H1 (cell line): ENCODE measurements around the gene GALNT6. TPM values are rescaled to one million over a fixed set of nuclear protein-coding genes. Genes with fewer than 3 reads are reported as not detected.

Source experiments
- CTCF ChIA-PET: fragments of 300-600 bp; sonication (Branson Sonifier 250); formaldehyde crosslinking; loops from one replicate; lab custom pipeline; 2021; ENCODE audit not compliant: partially characterized antibody; lab: Charles Lee
- POLR2A ChIA-PET: fragments of 300-600 bp; sonication (Branson Sonifier 250); formaldehyde crosslinking; loops from one replicate; lab custom pipeline; 2021; ENCODE audit warnings: inconsistent platforms; ENCODE audit not compliant: partially characterized antibody; lab: Charles Lee
- DNase-seq, 2 experiments: peaks; one replicate each; pipeline versions ENCODE4 v3.0.0 to v3.0.0-alpha.2; 2010 to 2022; ENCODE audit warnings: low spot score in 2 of 2, low read depth in 1 of 2, mixed read lengths in 1 of 2
- FAIRE-seq: peaks from 2 replicates; lab custom pipeline; 2011; peaks lifted over from hg19 to GRCh38; lab: Jason Lieb, UNC
- H2AFZ ChIP-seq: 2 replicates; pipeline ENCODE4 v1.8.1; 2012; ENCODE audit warnings: low read length, inconsistent platforms
- H2AK5ac ChIP-seq: 2 replicates; pipeline ENCODE4 v1.6.1; 2013; ENCODE audit warnings: low read depth, low read length
- H2BK120ac ChIP-seq: replicated peaks from 2 replicates; pipeline ENCODE3; 2013; ENCODE audit warnings: low read depth, low read length, inconsistent platforms
- H2BK12ac ChIP-seq: 2 replicates; pipeline ENCODE4 v1.6.1; 2013; ENCODE audit warnings: low read depth, low read length
- H2BK15ac ChIP-seq: 2 replicates; pipeline ENCODE4 v1.6.1; 2013; ENCODE audit warnings: low read length
- H2BK20ac ChIP-seq: 2 replicates; pipeline ENCODE4 v1.6.1; 2013; ENCODE audit warnings: low read length
- H2BK5ac ChIP-seq: 2 replicates; pipeline ENCODE4 v1.6.1; 2013; ENCODE audit warnings: low read depth, low read length
- H3K14ac ChIP-seq: 2 replicates; pipeline ENCODE4 v1.6.1; 2013; ENCODE audit warnings: inconsistent platforms; ENCODE audit not compliant: insufficient read length
- H3K18ac ChIP-seq: 2 replicates; pipeline ENCODE4 v1.6.1; 2013; ENCODE audit warnings: low read length; ENCODE audit errors: extremely low read depth
- H3K23ac ChIP-seq: 2 replicates; pipeline ENCODE4 v1.6.1; 2013; ENCODE audit warnings: inconsistent platforms; ENCODE audit not compliant: insufficient read length
- H3K23me2 ChIP-seq: 2 replicates; pipeline ENCODE4 v1.6.1; 2013; ENCODE audit warnings: low read depth, low read length
- H3K27ac ChIP-seq: 2 replicates; pipeline ENCODE4 v1.6.1; 2011; ENCODE audit warnings: low read depth, low read length, inconsistent platforms
- H3K27me3 ChIP-seq, 4 experiments: replicated peaks in 1 of 4; 1 replicate in 1 of 4; 2 replicates in 3 of 4; pipeline versions ENCODE4 v1.6.1 to v1.8.1; 2011 to 2013; ENCODE audit warnings: low read length in 3 of 4, mild to moderate bottlenecking in 3 of 4, inconsistent platforms in 2 of 4, mixed read lengths in 2 of 4, moderate library complexity in 1 of 4; ENCODE audit not compliant: control insufficient read depth in 3 of 4, insufficient read depth in 3 of 4; ENCODE audit errors: extremely low read depth in 1 of 4
- H3K36me3 ChIP-seq, 4 experiments: 2 replicates each; pipeline versions ENCODE4 v1.6.1 to v1.8.1; 2011 to 2013; ENCODE audit warnings: mild to moderate bottlenecking in 4 of 4, low read length in 3 of 4, moderate library complexity in 2 of 4, control low read depth in 1 of 4, inconsistent platforms in 1 of 4; ENCODE audit not compliant: insufficient read depth in 4 of 4, control insufficient read depth in 2 of 4
- H3K4ac ChIP-seq: replicated peaks from 2 replicates; pipeline ENCODE3; 2013; ENCODE audit warnings: low read length, low read depth, mixed read lengths, inconsistent platforms; ENCODE audit not compliant: insufficient read length
- H3K4me1 ChIP-seq, 4 experiments: replicated peaks in 1 of 4; 1 replicate in 1 of 4; 2 replicates in 3 of 4; pipeline versions ENCODE4 v1.6.1 to v1.8.1; 2011 to 2013; ENCODE audit warnings: low read length in 3 of 4, inconsistent platforms in 2 of 4, mixed read lengths in 1 of 4; ENCODE audit not compliant: insufficient read depth in 4 of 4, control insufficient read depth in 3 of 4
- H3K4me2 ChIP-seq, 2 experiments: 2 replicates each; pipeline versions ENCODE4 v1.6.1 to v1.8.1; 2011 to 2013; ENCODE audit warnings: low read depth in 2 of 2, low read length in 2 of 2, control low read depth in 1 of 2, inconsistent platforms in 1 of 2, mild to moderate bottlenecking in 1 of 2; ENCODE audit not compliant: insufficient read depth in 1 of 2
- H3K4me3 ChIP-seq, 4 experiments: fragments of 200-600, 300-600 bp in 1 of 4; sonication (generic), shearing (Covaris generic), sonication (Bioruptor Twin) in 1 of 4; 2 replicates each; pipeline versions ENCODE4 v1.5.1 to v1.8.1; 2011 to 2016; ENCODE audit warnings: low read length in 4 of 4, low read depth in 3 of 4, control low read depth in 2 of 4, inconsistent platforms in 2 of 4, mild to moderate bottlenecking in 2 of 4, mixed read lengths in 1 of 4, moderate library complexity in 1 of 4; ENCODE audit not compliant: insufficient read depth in 2 of 4; ENCODE audit errors: extremely low read depth in 1 of 4
- H3K56ac ChIP-seq: replicated peaks from 2 replicates; pipeline ENCODE3; 2013; ENCODE audit warnings: low read depth, mild to moderate bottlenecking, mixed read lengths, low read length, inconsistent platforms; ENCODE audit not compliant: insufficient read length
- H3K79me1 ChIP-seq: 2 replicates; pipeline ENCODE4 v1.6.1; 2013; ENCODE audit warnings: low read depth, low read length, control low read depth
- H3K79me2 ChIP-seq, 2 experiments: 2 replicates each; pipeline versions ENCODE4 v1.6.1 to v1.8.1; 2012 to 2013; ENCODE audit warnings: low read length in 2 of 2, mild to moderate bottlenecking in 2 of 2, inconsistent platforms in 1 of 2; ENCODE audit not compliant: insufficient read depth in 2 of 2, control insufficient read depth in 1 of 2
- H3K9ac ChIP-seq, 4 experiments: replicated peaks in 1 of 4; 1 replicate in 1 of 4; 2 replicates in 3 of 4; pipeline versions ENCODE4 v1.6.1 to v1.8.1; 2011 to 2013; ENCODE audit warnings: low read depth in 3 of 4, low read length in 3 of 4, control low read depth in 2 of 4, mild to moderate bottlenecking in 2 of 4, moderate library complexity in 2 of 4, inconsistent platforms in 1 of 4; ENCODE audit errors: extremely low read depth in 1 of 4
- H3K9me3 ChIP-seq, 2 experiments: 2 replicates each; pipeline versions ENCODE4 v1.6.1 to v1.8.1; 2012 to 2013; ENCODE audit warnings: mild to moderate bottlenecking in 2 of 2, moderate library complexity in 2 of 2, control low read depth in 1 of 2, inconsistent platforms in 1 of 2, low read depth in 1 of 2, low read length in 1 of 2, mixed read lengths in 1 of 2; ENCODE audit not compliant: insufficient read depth in 2 of 2
- H4K20me1 ChIP-seq, 2 experiments: replicated peaks in 1 of 2; 2 replicates each; pipeline versions ENCODE3 to v1.8.1; 2011 to 2013; ENCODE audit warnings: inconsistent platforms in 2 of 2, low read length in 2 of 2, mild to moderate bottlenecking in 1 of 2; ENCODE audit not compliant: insufficient read depth in 2 of 2, control insufficient read depth in 1 of 2
- H4K5ac ChIP-seq: 2 replicates; pipeline ENCODE4 v1.6.1; 2013; ENCODE audit warnings: low read length, low read depth, mixed read lengths, inconsistent platforms; ENCODE audit not compliant: insufficient read length
- H4K8ac ChIP-seq: 2 replicates; pipeline ENCODE4 v1.8.0; 2013; ENCODE audit warnings: mild to moderate bottlenecking, moderate library complexity, low read length, inconsistent platforms; ENCODE audit not compliant: insufficient read depth; ENCODE audit errors: extremely low read depth
- H4K91ac ChIP-seq: replicated peaks from 2 replicates; pipeline ENCODE3; 2013; ENCODE audit warnings: low read length, mixed read lengths, inconsistent platforms; ENCODE audit not compliant: insufficient read length
- CHD2 ChIP-seq: IDR thresholded peaks from 2 replicates; pipeline ENCODE4 v1.6.1; 2012; ENCODE audit warnings: low read length, improper control_type of control experiment
- GTF2F1 ChIP-seq: IDR thresholded peaks from 2 replicates; pipeline ENCODE4 v1.6.1; 2012; ENCODE audit warnings: low read depth, low read length, improper control_type of control experiment, borderline replicate concordance
- HDAC6 ChIP-seq: IDR thresholded peaks from one replicate; pipeline ENCODE4 v1.7.1; 2012; ENCODE audit warnings: low read depth, mild to moderate bottlenecking, inconsistent platforms, low read length, moderate library complexity
- RAD21 ChIP-seq, 2 experiments: IDR thresholded peaks in 1 of 2; conservative IDR thresholded peaks in 1 of 2; 2 replicates each; pipeline ENCODE4 v1.6.1; 2011; ENCODE audit warnings: low read depth in 2 of 2, low read length in 2 of 2, improper control_type of control experiment in 1 of 2, inconsistent platforms in 1 of 2, mild to moderate bottlenecking in 1 of 2, moderate library complexity in 1 of 2
- SUZ12 ChIP-seq: fragments of 200-600 bp; sonication (generic); IDR thresholded peaks from 2 replicates; pipeline ENCODE4 v1.6.1; 2012; ENCODE audit warnings: mild to moderate bottlenecking, inconsistent platforms, low read length, moderate library complexity, mixed read lengths
- WGBS, 2 experiments: shearing (Covaris generic) in 1 of 2; methylation state at CpG; one replicate each; pipeline versions ENCODE4 v1.1.6 to v1.1.7; 2013 to 2015; ENCODE audit warnings: low lambda C conversion rate in 2 of 2, mixed read lengths in 2 of 2, inconsistent platforms in 1 of 2, low coverage in 1 of 2, missing lambda C conversion rate in 1 of 2; ENCODE audit not compliant: insufficient replicate concordance in 2 of 2, insufficient coverage in 1 of 2, insufficient read length in 1 of 2; ENCODE audit errors: extremely low coverage in 1 of 2, missing lambda C conversion rate in 1 of 2; 5-methylcytosine and 5-hydroxymethylcytosine counted together
- polyA plus RNA-seq, 7 experiments: library from polyadenylated mRNA; depleted of rRNA in 3 of 7; stranded (reverse) in 5 of 7; unstranded in 2 of 7; fragments of >200 nt in 5 of 7; fragments of 200-250 nt in 2 of 7; gene quantifications; 1 replicate in 5 of 7; 2 replicates in 1 of 7; 4 replicates in 1 of 7; pipeline versions ENCODE4 v1.2.1 to v1.2.3, GENCODE V29; 2011 to 2013; ENCODE audit warnings: missing spikeins in 2 of 7, mixed read lengths in 2 of 7
- total RNA-seq: library from RNA; stranded (reverse); fragmentation: NEBNext Ultra II Directional; extraction: Animal tissue kit (Norgen Biotek cat#: 25700); gene quantifications from 2 replicates; pipeline ENCODE4 v1.2.1, GENCODE V29; 2021

Gene GALNT6
- total and polyA plus RNA-seq, 2 of the 8 experiments (the other 6 are each of a cell fraction or from before 2014, with no cell fraction given) = 5.8 to 10.7 TPM

GRCh38 chr12:51372021-51372420 is 19.2 kb downstream of the GALNT6 start:
- Histone ChIP-seq H2BK5ac (no peak overlapping the region), H3K4me2 (no peak overlapping the region), H3K79me2 (no peaks in the 10 kb centered on the region), H2BK20ac (no peak overlapping the region), H3K4me3 (no peak overlapping the region), H2BK15ac (no peak overlapping the region), H4K8ac (no peak overlapping the region), H3K23me2 (no peaks in the 10 kb centered on the region; the same call in 1 of the 2 replicates), H3K23ac (no peak overlapping the region), H3K9ac (no peak overlapping the region; a peak in 1 of 7 replicates), H3K79me1 (no peaks in the 10 kb centered on the region), H2AFZ (no peak overlapping the region), H2BK120ac (no peak overlapping the region), H3K56ac (no peak overlapping the region), H3K27ac (no peak overlapping the region), H4K5ac (no peak overlapping the region), H3K36me3 (peaks cover 0 to 8% (median 1%) of the 10 kb centered on the region in 4 experiments; a peak in 5 of 8 replicates), H3K27me3 (no peaks in the 10 kb centered on the region), H3K4me1 (peaks cover 0 to 6% (median 3%) of the 10 kb centered on the region in 4 experiments; a peak in 2 of 7 replicates), H2BK12ac (no peak overlapping the region), H3K14ac (no peak overlapping the region), H3K18ac (no peak overlapping the region), H4K91ac (no peak overlapping the region), H2AK5ac (no peak overlapping the region), H4K20me1 (no peaks in the 10 kb centered on the region), H3K9me3 (no peaks in the 10 kb centered on the region), H3K4ac (no peak overlapping the region)
- FAIRE-seq (no peak), DNase-seq (no peak)
- CTCF ChIA-PET = interaction anchor here (0.6 to 2.2 kb wide), 11 partner anchors 9 to 651 kb away, joined by 3 to 6 read pairs (median 3); no protein-coding TSS in a partner anchor
- TF ChIP-seq CHD2 (no peak), HDAC6 (no peak), SUZ12 (no peak), GTF2F1 (no peak), RAD21 (IDR thresholded peaks at IDR 0.05 in 1 of 2, conservative IDR thresholded peaks at IDR 0.05 in 1 of 2; ENCODE audit: low read depth in 2 of 2, low read length in 2 of 2) (peak in 1 of 2 experiments; percentile 21; a peak in 1 of 4 replicates)
- 90% methylated on average over 2 of the region's 2 CpGs; no CpG with 5 or more reads in 1 of the 2 experiments for WGBS, 2 experiments
- POLR2A ChIA-PET = interaction anchor here (0.8 to 1.8 kb wide), 9 partner anchors 10 to 22 kb away, joined by 3 to 9 read pairs (median 5); partner anchors contain the start of gene GALNT6
